ENCODE results near the gene GPD1L. TPM values are rescaled to one million over a fixed set of nuclear protein-coding genes. Genes with fewer than 3 reads are reported as not detected.

The GPD1L gene
- total and polyA plus RNA-seq, 2 of the 13 experiments (the other 11 are each of a cell fraction or from before 2014, with no cell fraction given): 4.9 to 13.7 TPM

DNA sequence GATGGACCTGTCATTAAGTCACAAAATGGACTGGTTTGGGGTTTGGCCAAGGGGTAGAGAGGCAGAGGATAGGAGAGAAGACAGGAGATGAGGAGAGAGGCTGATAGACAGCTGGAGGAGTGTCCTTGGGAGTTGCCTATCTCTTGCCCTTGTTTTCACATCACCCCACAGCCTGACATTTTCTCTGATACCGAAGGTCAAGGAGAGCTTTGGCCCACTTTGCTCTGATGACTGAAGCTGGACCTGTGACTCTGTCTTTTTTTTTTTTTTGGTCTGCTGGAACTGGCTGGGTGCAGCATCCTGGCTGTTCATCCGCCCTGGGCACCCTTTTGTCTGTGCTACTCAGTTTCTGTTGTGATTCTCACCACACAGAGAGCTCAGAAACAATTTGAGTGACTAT lies 5.1 kb downstream of the GPD1L start (continued):
- no peak for TF ChIP-seq ZNF383 (CRISPR knock-in tag; IDR thresholded peaks at IDR 0.05; ENCODE audit: borderline replicate concordance)
- TF ChIP-seq POGZ (CRISPR knock-in tag; IDR thresholded peaks at IDR 0.05): no peak
- no peak for TF ChIP-seq ZNF879 (CRISPR knock-in tag; IDR thresholded peaks at IDR 0.05)
- no peak for TF ChIP-seq SKI (IDR thresholded peaks at IDR 0.05; ENCODE audit: partially characterized antibody)

DNA sequence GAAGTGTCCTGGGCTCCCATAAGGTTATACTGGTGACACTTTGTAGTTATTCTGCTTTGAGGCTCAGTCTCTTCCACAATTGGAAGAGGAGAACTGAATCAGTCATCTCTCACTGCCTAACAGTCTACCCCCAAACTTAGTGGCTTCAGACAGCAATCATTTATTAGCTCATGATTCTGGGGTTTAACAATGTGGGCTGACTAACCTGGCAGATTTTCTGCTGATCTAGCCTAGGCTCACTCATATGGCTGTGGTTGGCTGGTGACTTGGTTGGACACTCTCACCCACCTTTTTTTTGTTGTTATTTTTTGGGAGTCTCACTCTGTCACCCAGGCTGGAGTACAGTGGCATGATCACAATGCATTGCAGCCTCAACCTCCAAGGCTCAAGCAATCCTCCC lies 7.1 kb downstream of the GPD1L start:
- POLR2A ChIA-PET: no interaction called here
- TF ChIP-seq KLF11 (CRISPR knock-in tag; IDR thresholded peaks at IDR 0.05): no peak
- TF ChIP-seq ZNF616 (CRISPR knock-in tag; IDR thresholded peaks at IDR 0.05; ENCODE audit: low read depth): no peak
- TF ChIP-seq, protein P1, sequence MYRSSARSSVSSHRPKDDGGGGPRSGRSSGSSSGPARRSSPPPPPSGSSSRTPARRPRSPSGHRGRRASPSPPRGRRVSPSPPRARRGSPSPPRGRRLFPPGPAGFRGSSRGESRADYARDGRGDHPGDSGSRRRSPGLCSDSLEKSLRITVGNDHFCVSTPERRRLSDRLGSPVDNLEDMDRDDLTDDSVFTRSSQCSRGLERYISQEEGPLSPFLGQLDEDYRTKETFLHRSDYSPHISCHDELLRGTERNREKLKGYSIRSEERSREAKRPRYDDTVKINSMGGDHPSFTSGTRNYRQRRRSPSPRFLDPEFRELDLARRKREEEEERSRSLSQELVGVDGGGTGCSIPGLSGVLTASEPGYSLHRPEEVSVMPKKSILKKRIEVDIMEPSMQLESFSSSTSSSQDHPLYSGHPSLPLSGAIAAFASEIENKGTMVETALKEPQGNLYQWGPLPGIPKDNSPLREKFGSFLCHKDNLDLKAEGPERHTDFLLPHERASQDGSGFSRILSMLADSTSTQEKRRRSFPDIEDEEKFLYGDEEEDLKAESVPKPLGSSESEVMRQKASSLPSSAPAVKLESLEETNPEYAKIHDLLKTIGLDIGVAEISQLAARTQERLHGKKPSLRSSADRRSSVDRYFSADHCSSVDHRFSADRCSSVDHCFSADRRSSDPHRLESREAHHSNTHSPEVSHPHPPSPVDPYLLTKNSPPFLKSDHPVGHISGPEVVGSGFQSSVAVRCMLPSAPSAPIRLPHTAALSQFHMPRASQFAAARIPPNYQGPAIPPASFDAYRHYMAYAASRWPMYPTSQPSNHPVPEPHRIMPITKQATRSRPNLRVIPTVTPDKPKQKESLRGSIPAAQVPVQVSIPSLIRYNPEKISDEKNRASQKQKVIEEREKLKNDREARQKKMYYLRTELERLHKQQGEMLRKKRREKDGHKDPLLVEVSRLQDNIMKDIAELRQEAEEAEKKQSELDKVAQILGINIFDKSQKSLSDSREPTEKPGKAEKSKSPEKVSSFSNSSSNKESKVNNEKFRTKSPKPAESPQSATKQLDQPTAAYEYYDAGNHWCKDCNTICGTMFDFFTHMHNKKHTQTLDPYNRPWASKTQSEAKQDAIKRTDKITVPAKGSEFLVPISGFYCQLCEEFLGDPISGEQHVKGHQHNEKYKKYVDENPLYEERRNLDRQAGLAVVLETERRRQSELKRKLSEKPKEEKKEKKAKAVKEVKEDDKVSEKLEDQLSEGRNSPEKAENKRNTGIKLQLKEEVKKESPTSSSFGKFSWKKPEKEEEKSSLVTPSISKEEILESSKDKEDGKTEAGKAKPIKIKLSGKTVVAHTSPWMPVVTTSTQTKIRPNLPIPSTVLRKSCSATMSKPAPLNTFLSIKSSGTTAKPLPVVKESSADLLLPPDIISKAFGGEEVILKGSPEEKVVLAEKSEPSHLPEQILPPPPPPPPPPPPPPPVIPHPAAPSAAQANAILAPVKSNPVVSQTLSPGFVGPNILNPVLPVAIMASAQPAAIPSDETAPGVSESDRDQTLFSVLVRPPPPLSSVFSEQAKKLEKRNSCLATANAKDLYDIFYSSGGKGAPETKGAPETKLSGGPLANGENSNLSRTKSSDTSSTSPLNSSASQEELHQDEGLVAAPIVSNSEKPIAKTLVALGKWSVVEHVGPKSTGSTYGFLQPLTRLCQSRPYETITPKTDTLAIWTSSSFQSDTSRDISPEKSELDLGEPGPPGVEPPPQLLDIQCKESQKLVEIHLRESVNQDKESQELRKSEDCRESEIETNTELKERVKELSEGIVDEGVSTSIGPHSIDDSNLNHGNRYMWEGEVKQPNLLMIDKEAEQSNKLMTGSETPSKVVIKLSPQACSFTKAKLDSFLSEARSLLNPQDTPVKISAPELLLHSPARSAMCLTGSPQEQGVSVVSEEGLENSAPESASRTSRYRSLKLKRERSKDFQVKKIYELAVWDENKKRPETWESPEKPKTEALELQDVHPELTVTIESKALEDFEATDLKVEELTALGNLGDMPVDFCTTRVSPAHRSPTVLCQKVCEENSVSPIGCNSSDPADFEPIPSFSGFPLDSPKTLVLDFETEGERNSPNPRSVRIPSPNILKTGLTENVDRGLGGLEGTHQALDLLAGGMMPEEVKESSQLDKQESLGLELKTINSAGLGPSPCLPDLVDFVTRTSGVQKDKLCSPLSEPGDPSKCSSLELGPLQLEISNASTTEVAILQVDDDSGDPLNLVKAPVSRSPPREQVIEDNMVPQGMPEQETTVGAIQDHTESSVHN (CRISPR knock-in tag; IDR thresholded peaks at IDR 0.05): no peak
- TF ChIP-seq ZNF468 (CRISPR knock-in tag; IDR thresholded peaks at IDR 0.05): no peak
- TF ChIP-seq ATF3 (CRISPR knock-in tag; IDR thresholded peaks at IDR 0.05): no peak
- TF ChIP-seq HCFC1 (IDR thresholded peaks at IDR 0.05; ENCODE audit: low read depth, low read length): no peak
- TF ChIP-seq, protein P2, sequence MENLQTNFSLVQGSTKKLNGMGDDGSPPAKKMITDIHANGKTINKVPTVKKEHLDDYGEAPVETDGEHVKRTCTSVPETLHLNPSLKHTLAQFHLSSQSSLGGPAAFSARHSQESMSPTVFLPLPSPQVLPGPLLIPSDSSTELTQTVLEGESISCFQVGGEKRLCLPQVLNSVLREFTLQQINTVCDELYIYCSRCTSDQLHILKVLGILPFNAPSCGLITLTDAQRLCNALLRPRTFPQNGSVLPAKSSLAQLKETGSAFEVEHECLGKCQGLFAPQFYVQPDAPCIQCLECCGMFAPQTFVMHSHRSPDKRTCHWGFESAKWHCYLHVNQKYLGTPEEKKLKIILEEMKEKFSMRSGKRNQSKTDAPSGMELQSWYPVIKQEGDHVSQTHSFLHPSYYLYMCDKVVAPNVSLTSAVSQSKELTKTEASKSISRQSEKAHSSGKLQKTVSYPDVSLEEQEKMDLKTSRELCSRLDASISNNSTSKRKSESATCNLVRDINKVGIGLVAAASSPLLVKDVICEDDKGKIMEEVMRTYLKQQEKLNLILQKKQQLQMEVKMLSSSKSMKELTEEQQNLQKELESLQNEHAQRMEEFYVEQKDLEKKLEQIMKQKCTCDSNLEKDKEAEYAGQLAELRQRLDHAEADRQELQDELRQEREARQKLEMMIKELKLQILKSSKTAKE (CRISPR knock-in tag; IDR thresholded peaks at IDR 0.05; ENCODE audit: borderline replicate concordance): no peak
- no peak for TF ChIP-seq RFX3 (CRISPR knock-in tag; IDR thresholded peaks at IDR 0.05)
- TF ChIP-seq STAG1 (CRISPR knock-in tag; IDR thresholded peaks at IDR 0.05): no peak
- no peak for TF ChIP-seq CENPBD1 (CRISPR knock-in tag; IDR thresholded peaks at IDR 0.05; ENCODE audit: borderline replicate concordance, low read depth)
- no peak for TF ChIP-seq ELF1 (CRISPR knock-in tag; IDR thresholded peaks at IDR 0.05)

More for the DNA sequence above, 7.1 kb downstream of the GPD1L start:
- Histone ChIP-seq H2AFZ (ENCODE audit: low read length) (no peak overlapping the region), H3K4me1 (ENCODE audit: insufficient read depth, low read length) (peaks cover 32% of the 10 kb centered on the region), H3K36me3 (replicated peaks in 1 of 2; ENCODE audit: control insufficient read depth in 1 of 2, insufficient read depth in 2 of 2, low read length in 2 of 2) (no peaks in the 10 kb centered on the region), H3K9me3 (ENCODE audit: low read length) (no peaks in the 10 kb centered on the region), H3K4me3 (replicated peaks in 1 of 3; ENCODE audit: insufficient read depth in 1 of 3, low read depth in 2 of 3, low read length in 3 of 3) (no peak overlapping the region), H3K9ac (ENCODE audit: insufficient read depth, low read depth, low read length) (no peak overlapping the region), H4K20me1 (ENCODE audit: insufficient read depth, low read length) (no peaks in the 10 kb centered on the region), H3K27ac (ENCODE audit: extremely low read length, insufficient read depth, low read length) (no peak overlapping the region), H3K79me2 (ENCODE audit: insufficient read depth, low read length) (no peaks in the 10 kb centered on the region), H3K27me3 (ENCODE audit: control insufficient read depth in 1 of 2, insufficient read depth in 2 of 2, low read length in 2 of 2) (no peaks in the 10 kb centered on the region), H3K4me2 (ENCODE audit: low read depth, low read length) (no peak overlapping the region)
- FAIRE-seq (no peak), ATAC-seq (no peak), DNase-seq (ENCODE audit: low spot score) (no peak)
- CTCF ChIA-PET (ENCODE audit: low intra/inter-chr PET ratio, low total read pairs): no interaction called here
- intact Hi-C loops (cut with micrococcal nuclease; ENCODE audit: unreplicated experiment): no loop called here
- in situ Hi-C loops (cut with HindIII; ENCODE audit: extremely low pct_ligation_motif_present, low pct_unique_long_range_greater_than_20kb): no loop called here
- no TSS peak for BruUV-seq (replicated peaks)
